SK-N-SH (cell line): ENCODE data around the gene DICER1. TPM values are rescaled to one million over a fixed set of nuclear protein-coding genes. Genes with fewer than 3 reads are reported as not detected.

Experiments
- CTCF ChIA-PET: fragments of 300-600, 350-600 bp; formaldehyde crosslinking; extraction: SDS; loops from one replicate; lab custom pipeline; 2021; lab: Yijun Ruan, JAX
- POLR2A ChIA-PET: fragments of 350-600 bp; sonication (Branson Sonifier 250); formaldehyde crosslinking; extraction: SDS; loops from one replicate; lab custom pipeline; 2020; ENCODE audit warnings: antibody characterized with exemption, inconsistent platforms; lab: Yijun Ruan, JAX
- DNase-seq: peaks from one replicate; pipeline ENCODE4 v3.0.0; 2012
- H2AFZ ChIP-seq: fragments of 200-600 bp; sonication (generic); 2 replicates; pipeline ENCODE4 v1.8.1; 2016; ENCODE audit warnings: antibody characterized with exemption, mild to moderate bottlenecking, low read depth
- H3F3A ChIP-seq: fragments of 200-600 bp; sonication (generic); replicated peaks from 2 replicates; pipeline ENCODE3; 2016; ENCODE audit warnings: antibody characterized with exemption, mild to moderate bottlenecking; ENCODE audit not compliant: insufficient read depth
- H3K27ac ChIP-seq, 2 experiments: fragments of 200-500 bp in 1 of 2; fragments of 200-600 bp in 1 of 2; sonication (Bioruptor generic) in 1 of 2; sonication (generic), shearing (Covaris generic) in 1 of 2; 2 replicates each; pipeline versions ENCODE4 v1.5.1 to v1.6.1; 2014 to 2016; ENCODE audit warnings: low read depth in 2 of 2, inconsistent platforms in 1 of 2, low read length in 1 of 2, mild to moderate bottlenecking in 1 of 2, mixed read lengths in 1 of 2
- H3K27me3 ChIP-seq: fragments of 200-600 bp; sonication (generic), shearing (Covaris generic); 2 replicates; pipeline ENCODE4 v1.6.1; 2016; ENCODE audit warnings: mixed run types; ENCODE audit not compliant: insufficient read depth
- H3K36me3 ChIP-seq, 2 experiments: fragments of 200-500 bp in 1 of 2; fragments of 200-600 bp in 1 of 2; sonication (Bioruptor generic) in 1 of 2; sonication (generic) in 1 of 2; replicated peaks in 1 of 2; 2 replicates each; pipeline versions ENCODE3 to v1.5.1; 2014 to 2016; ENCODE audit warnings: low read length in 1 of 2, mild to moderate bottlenecking in 1 of 2; ENCODE audit not compliant: insufficient read depth in 2 of 2, control insufficient read depth in 1 of 2
- H3K4me1 ChIP-seq, 2 experiments: fragments of 200-500 bp in 1 of 2; fragments of 200-600 bp in 1 of 2; sonication (Bioruptor generic) in 1 of 2; sonication (generic), shearing (Covaris generic) in 1 of 2; 2 replicates each; pipeline versions ENCODE4 v1.5.1 to v1.6.1; 2014 to 2016; ENCODE audit warnings: low read depth in 1 of 2, low read length in 1 of 2, mixed run types in 1 of 2; ENCODE audit not compliant: insufficient read depth in 2 of 2, control insufficient read depth in 1 of 2
- H3K4me2 ChIP-seq: fragments of 200-600 bp; sonication (generic), shearing (Covaris generic); 2 replicates; pipeline ENCODE4 v1.6.1; 2017; ENCODE audit warnings: mixed run types
- H3K4me3 ChIP-seq, 2 experiments: fragments of 200-500 bp in 1 of 2; fragments of 200-600 bp in 1 of 2; sonication (Bioruptor generic) in 1 of 2; sonication (generic), shearing (Covaris generic) in 1 of 2; 2 replicates each; pipeline versions ENCODE4 v1.5.1 to v1.8.1; 2014 to 2016; ENCODE audit warnings: low read depth in 2 of 2, inconsistent platforms in 1 of 2, low read length in 1 of 2, mild to moderate bottlenecking in 1 of 2, mixed read lengths in 1 of 2, moderate library complexity in 1 of 2
- H3K79me2 ChIP-seq: fragments of 200-600 bp; sonication (generic); 2 replicates; pipeline ENCODE4 v1.8.1; 2017; ENCODE audit warnings: mild to moderate bottlenecking; ENCODE audit not compliant: insufficient read depth
- H3K9ac ChIP-seq: fragments of 200-600 bp; sonication (generic); 2 replicates; pipeline ENCODE4 v1.6.1; 2017; ENCODE audit warnings: mixed run types
- H3K9me2 ChIP-seq: fragments of 200-600 bp; sonication (generic); 2 replicates; pipeline ENCODE4 v1.6.1; 2017; ENCODE audit warnings: mixed run types
- H3K9me3 ChIP-seq: fragments of 200-600 bp; sonication (generic); 2 replicates; pipeline ENCODE4 v1.6.1; 2017; ENCODE audit warnings: mixed run types, mild to moderate bottlenecking, moderate library complexity
- H4K20me1 ChIP-seq: fragments of 200-600 bp; sonication (generic); 2 replicates; pipeline ENCODE4 v1.6.1; 2017; ENCODE audit warnings: mild to moderate bottlenecking, mixed run types; ENCODE audit not compliant: insufficient read depth
- CTCF ChIP-seq: fragments of 200-600 bp; sonication (generic); IDR thresholded peaks from 2 replicates; pipeline ENCODE4 v1.6.1; 2017; ENCODE audit warnings: antibody characterized with exemption, mild to moderate bottlenecking, moderate library complexity
- FOXJ3 ChIP-seq: sonication (generic); formaldehyde crosslinking; IDR thresholded peaks from 2 replicates; pipeline ENCODE4 v1.5.1; 2020; ENCODE audit warnings: mild to moderate bottlenecking, missing genetic modification reagents
- GATA2 ChIP-seq: sonication (generic); formaldehyde crosslinking; IDR thresholded peaks from 2 replicates; pipeline ENCODE4 v1.5.0; 2020; ENCODE audit warnings: mild to moderate bottlenecking, missing genetic modification reagents
- IRF3 ChIP-seq: fragments of 150-350 bp; IDR thresholded peaks from 2 replicates; pipeline ENCODE4 v1.6.1; 2016; ENCODE audit warnings: mild to moderate bottlenecking, low read depth, low read length
- MXI1 ChIP-seq: IDR thresholded peaks from 2 replicates; pipeline ENCODE4 v1.6.1; 2012; ENCODE audit warnings: mild to moderate bottlenecking, low read depth, low read length, improper control_type of control experiment
- NRF1 ChIP-seq: IDR thresholded peaks from 2 replicates; pipeline ENCODE4 v1.6.1; 2012; ENCODE audit warnings: low read depth, mild to moderate bottlenecking, low read length
- PBX3 ChIP-seq: IDR thresholded peaks from 2 replicates; pipeline ENCODE4; 2012
- RAD21 ChIP-seq: IDR thresholded peaks from 2 replicates; pipeline ENCODE4 v1.6.1; 2012; ENCODE audit warnings: mild to moderate bottlenecking, low read length
- RCOR1 ChIP-seq: fragments of 150-350 bp; IDR thresholded peaks from 2 replicates; pipeline ENCODE4 v1.6.1; 2017; ENCODE audit warnings: antibody characterized with exemption, low read length
- RFX5 ChIP-seq: IDR thresholded peaks from 2 replicates; pipeline ENCODE4 v1.6.1; 2012; ENCODE audit warnings: mild to moderate bottlenecking, improper control_type of control experiment, low read length
- SMC3 ChIP-seq: IDR thresholded peaks from 2 replicates; pipeline ENCODE4 v1.6.1; 2012; ENCODE audit warnings: low read depth, low read length, improper control_type of control experiment
- TCF12 ChIP-seq: IDR thresholded peaks from 2 replicates; pipeline ENCODE4 v1.4.0; 2012
- TEAD4 ChIP-seq: IDR thresholded peaks from 2 replicates; pipeline ENCODE4 v1.4.0; 2012; ENCODE audit warnings: mild to moderate bottlenecking, borderline replicate concordance; ENCODE audit not compliant: insufficient read depth
- USF1 ChIP-seq: IDR thresholded peaks from 2 replicates; pipeline ENCODE4 v1.4.0; 2012; ENCODE audit warnings: low read depth, borderline replicate concordance
- WGBS: methylation state at CpG from one replicate; pipeline ENCODE4 v1.1.6; 2017; ENCODE audit warnings: low lambda C conversion rate; 5-methylcytosine and 5-hydroxymethylcytosine counted together
- polyA plus RNA-seq, 3 experiments: library from polyadenylated mRNA; depleted of rRNA; stranded (reverse); fragments of >200 nt; gene quantifications; 2 replicates each; pipeline ENCODE4 v1.2.3, GENCODE V29; 2012

DICER1 gene
- polyA plus RNA-seq, 1 of the 3 experiments (the other 2 are of a cell fraction): 4.7 TPM

GRCh38 chr14:95185767-95186392, 28.6 kb upstream of the DICER1 start:
- H3K4me2 ChIP-seq: no peak overlapping the region
- no peak for TF ChIP-seq RCOR1
- no peak for TF ChIP-seq NRF1
- no peak for TF ChIP-seq USF1
- TF ChIP-seq MXI1: no peak
- no peak for TF ChIP-seq RFX5
- no peak for TF ChIP-seq TCF12
- TF ChIP-seq GATA2 (CRISPR knock-in tag): no peak
- TF ChIP-seq TEAD4: no peak
- TF ChIP-seq FOXJ3 (CRISPR knock-in tag): no peak
- no peak for TF ChIP-seq IRF3
- TF ChIP-seq CTCF: no peak
- no peak for TF ChIP-seq RAD21
- TF ChIP-seq PBX3: no peak
- no peak for TF ChIP-seq SMC3
- TF ChIP-seq, all 33 proteins: peak for 0
- H4K20me1 ChIP-seq: no peaks in the 10 kb centered on the region
- POLR2A ChIA-PET: no interaction called here
- H3K79me2 ChIP-seq: no peaks in the 10 kb centered on the region
- no peak overlapping the region for H3K27ac ChIP-seq
- 95% methylated on average over 11 of the region's 11 CpGs for WGBS
- no peak overlapping the region for H2AFZ ChIP-seq
- H3K4me1 ChIP-seq: peaks cover 3 to 9% of the 10 kb centered on the region in 2 experiments; a peak in 2 of 4 replicates
- no peaks in the 10 kb centered on the region for H3K9me3 ChIP-seq
- DNase-seq: no peak
- no peaks in the 10 kb centered on the region for H3K27me3 ChIP-seq
- H3K4me3 ChIP-seq: no peak overlapping the region
- CTCF ChIA-PET: interaction anchor here (0.8 kb wide), 1 partner anchor 11 kb away, joined by 3 read pairs; no protein-coding TSS in a partner anchor
- no peaks in the 10 kb centered on the region for H3K36me3 ChIP-seq
- H3F3A ChIP-seq: no peaks in the 10 kb centered on the region
- no peaks in the 10 kb centered on the region for H3K9me2 ChIP-seq
- no peak overlapping the region for H3K9ac ChIP-seq
